ENCODE data around the gene ARPP21. TPM values are rescaled to one million over a fixed set of nuclear protein-coding genes. Genes with fewer than 3 reads are reported as not detected.

Gene ARPP21
- total and polyA plus RNA-seq, 2 donors (not counting 3 experiments of a cell fraction or from before 2014, with no cell fraction given) = not detected

- CTCF ChIA-PET = no interaction called here
- FAIRE-seq = no peak
- TF ChIP-seq GATA2 (IDR thresholded peaks at IDR 0.05; ENCODE audit: insufficient read depth, insufficient read length, low read depth, low read length) (no peak), JUN (IDR thresholded peaks at IDR 0.05; ENCODE audit: borderline replicate concordance, insufficient read depth, insufficient read length, low read depth) (no peak), MYC (IDR thresholded peaks at IDR 0.05; ENCODE audit: low read depth, low read length) (no peak), MAX (IDR thresholded peaks at IDR 0.05; ENCODE audit: insufficient read depth, insufficient read length) (no peak), CTCF (IDR thresholded peaks at IDR 0.05; ENCODE audit: extremely low read depth in 1 of 2, insufficient read depth in 1 of 2, low read depth in 1 of 2, low read length in 2 of 2) (no peak), EZH2 (IDR thresholded peaks at IDR 0.05; ENCODE audit: borderline replicate concordance, low read depth, low read length, severe bottlenecking) (no peak), POLR2AphosphoS5 (IDR thresholded peaks at IDR 0.05; ENCODE audit: insufficient read depth, low read depth, low read length) (no peak), FOS (IDR thresholded peaks at IDR 0.05; ENCODE audit: borderline replicate concordance, insufficient read depth, low read length) (no peak), POLR2A (IDR thresholded peaks at IDR 0.05; ENCODE audit: low read depth, low read length) (no peak)
These were observed 140.3 kb downstream of the ARPP21 start for GRCh38 chr3:35779611-35780010.

More at GRCh38 chr3:35779611-35780010, 140.3 kb downstream of the ARPP21 start:
- no peaks in the 10 kb centered on the region for H3K4me1 ChIP-seq (ENCODE audit: control insufficient read depth, extremely low read depth, insufficient read depth, low read length)
- H3K9me1 ChIP-seq (replicated peaks; ENCODE audit: control insufficient read depth, extremely low read depth, insufficient read depth, low read length) = no peaks in the 10 kb centered on the region
- no peak overlapping the region for H3K4me2 ChIP-seq (ENCODE audit: insufficient read depth, low read length)
- POLR2A ChIA-PET = no interaction called here
- H2AFZ ChIP-seq (ENCODE audit: low read depth, low read length) = no peak overlapping the region
- H3K4me3 ChIP-seq (replicated peaks in 1 of 3; ENCODE audit: insufficient read depth in 1 of 3, low read depth in 1 of 3, low read length in 3 of 3) = no peak overlapping the region
- H3K9me3 ChIP-seq (replicated peaks; ENCODE audit: control insufficient read depth, insufficient read depth, low read length) = no peaks in the 10 kb centered on the region
- intact Hi-C loops (cut with micrococcal nuclease) (no loop called here), dilution Hi-C loops (cut with MboI; ENCODE audit: extremely low pct_ligation_motif_present, low sequenced_read_pairs) (no loop called here)
- DNase-seq (ENCODE audit: low read depth, low spot score) = no peak
- no peaks in the 10 kb centered on the region for H4K20me1 ChIP-seq (replicated peaks; ENCODE audit: control insufficient read depth, extremely low read depth, insufficient read depth, low read length)
- H3K36me3 ChIP-seq (ENCODE audit: control insufficient read depth in 2 of 2, extremely low read depth in 1 of 2, insufficient read depth in 2 of 2, low read length in 2 of 2) = no peaks in the 10 kb centered on the region
- H3K9ac ChIP-seq (replicated peaks; ENCODE audit: extremely low read depth, insufficient read depth, low read length) = no peak overlapping the region
- BruUV-seq (replicated peaks) = no TSS peak
- H3K27me3 ChIP-seq (ENCODE audit: control insufficient read depth in 2 of 2, insufficient read depth in 2 of 2, low read length in 2 of 2) = peaks cover 0 to 2% of the 10 kb centered on the region in 2 experiments
- H3K27ac ChIP-seq (ENCODE audit: insufficient read depth, low read depth, low read length) = no peak overlapping the region
- no peaks in the 10 kb centered on the region for H3K79me2 ChIP-seq (ENCODE audit: control insufficient read depth, insufficient read depth, low read length)

Measured in endothelial cell of umbilical vein (primary cell).